Neuronal stem cell (in vitro differentiated cells): ENCODE results near the gene TDP1.
A peak's percentile ranks its signal among the peaks of the same experiment; 100 is the strongest.

Experiments
- DNase-seq: peaks from one replicate; pipeline ENCODE4 v3.0.0-alpha.2; 2013; ENCODE audit warnings: low spot score
- H2AFZ ChIP-seq: one replicate; pipeline ENCODE4 v1.6.1; 2013; ENCODE audit warnings: mild to moderate bottlenecking, low read length, inconsistent platforms
- H2AK5ac ChIP-seq: 2 replicates; pipeline ENCODE4 v1.6.1; 2013; ENCODE audit warnings: low read depth, mild to moderate bottlenecking, inconsistent platforms, low read length, moderate library complexity, mixed read lengths
- H2BK120ac ChIP-seq: 2 replicates; pipeline ENCODE4 v1.6.1; 2013; ENCODE audit warnings: low read depth, mild to moderate bottlenecking, inconsistent platforms, low read length, moderate library complexity, mixed read lengths
- H2BK12ac ChIP-seq: one replicate; pipeline ENCODE4 v1.6.1; 2013; ENCODE audit warnings: low read length, inconsistent platforms
- H2BK15ac ChIP-seq: 2 replicates; pipeline ENCODE4 v1.6.1; 2013; ENCODE audit warnings: mild to moderate bottlenecking, low read length, inconsistent platforms, mixed read lengths
- H2BK5ac ChIP-seq: one replicate; pipeline ENCODE4 v1.6.1; 2013; ENCODE audit warnings: inconsistent platforms, mild to moderate bottlenecking, low read length, moderate library complexity
- H3K14ac ChIP-seq: one replicate; pipeline ENCODE4 v1.6.1; 2013; ENCODE audit warnings: low read length, inconsistent platforms
- H3K18ac ChIP-seq: 2 replicates; pipeline ENCODE4 v1.6.1; 2013; ENCODE audit warnings: low read length, inconsistent platforms
- H3K23ac ChIP-seq: 2 replicates; pipeline ENCODE4 v1.6.1; 2013; ENCODE audit warnings: low read depth, mild to moderate bottlenecking, mixed read lengths, low read length, inconsistent platforms; ENCODE audit not compliant: poor library complexity
- H3K27ac ChIP-seq: replicated peaks from 3 replicates; pipeline ENCODE4 v1.5.1; 2013; ENCODE audit warnings: low read length, inconsistent platforms
- H3K27me3 ChIP-seq, 3 experiments: 2 replicates each; pipeline ENCODE4 v1.6.1; 2013; ENCODE audit warnings: low read length in 3 of 3, mild to moderate bottlenecking in 2 of 3, inconsistent platforms in 1 of 3, low read depth in 1 of 3, mixed read lengths in 1 of 3, moderate library complexity in 1 of 3; ENCODE audit not compliant: control insufficient read depth in 3 of 3, insufficient read depth in 3 of 3
- H3K36me3 ChIP-seq, 2 donors: replicated peaks in 1 of 2; 2 replicates each; pipeline ENCODE4 v1.6.1; 2013; ENCODE audit warnings: low read length in 2 of 2; ENCODE audit not compliant: control insufficient read depth in 2 of 2, insufficient read depth in 2 of 2
- H3K4ac ChIP-seq: 2 replicates; pipeline ENCODE4 v1.6.1; 2013; ENCODE audit warnings: inconsistent platforms, mild to moderate bottlenecking, low read length, moderate library complexity
- H3K4me1 ChIP-seq, 2 donors: 1 replicate in 1 of 2; 2 replicates in 1 of 2; pipeline ENCODE4 v1.6.1; 2013; ENCODE audit warnings: low read length in 2 of 2, low read depth in 1 of 2; ENCODE audit not compliant: control insufficient read depth in 2 of 2, insufficient read depth in 1 of 2
- H3K4me2 ChIP-seq: one replicate; pipeline ENCODE4 v1.6.1; 2013; ENCODE audit warnings: mild to moderate bottlenecking, low read length, inconsistent platforms; ENCODE audit not compliant: insufficient read depth, poor library complexity, severe bottlenecking
- H3K4me3 ChIP-seq, 2 donors: 2 replicates each; pipeline ENCODE4 v1.5.1; 2013; ENCODE audit warnings: low read length in 2 of 2, mild to moderate bottlenecking in 2 of 2, inconsistent platforms in 1 of 2, moderate library complexity in 1 of 2
- H3K79me1 ChIP-seq: one replicate; pipeline ENCODE4 v1.6.1; 2013; ENCODE audit warnings: low read depth, mild to moderate bottlenecking, inconsistent platforms, low read length, moderate library complexity
- H3K9ac ChIP-seq: one replicate; pipeline ENCODE4 v1.6.1; 2013; ENCODE audit warnings: mild to moderate bottlenecking, low read depth, low read length, inconsistent platforms; ENCODE audit not compliant: poor library complexity
- H3K9me3 ChIP-seq, 2 donors: replicated peaks in 1 of 2; 2 replicates each; pipeline versions ENCODE3 to v1.6.1; 2013; ENCODE audit warnings: low read length in 2 of 2, mild to moderate bottlenecking in 2 of 2, inconsistent platforms in 1 of 2, low read depth in 1 of 2, mixed read lengths in 1 of 2, moderate library complexity in 1 of 2; ENCODE audit not compliant: control insufficient read depth in 2 of 2, insufficient read depth in 1 of 2
- H4K8ac ChIP-seq: one replicate; pipeline ENCODE4 v1.6.1; 2013; ENCODE audit warnings: low read depth, mild to moderate bottlenecking, inconsistent platforms, low read length, moderate library complexity
- H4K91ac ChIP-seq: one replicate; pipeline ENCODE4 v1.6.1; 2013; ENCODE audit warnings: low read length, low read depth, mild to moderate bottlenecking, inconsistent platforms; ENCODE audit not compliant: poor library complexity
- WGBS, 2 donors: extraction: QIAGEN DNeasy Blood & Tissue Kit; methylation state at CpG; one replicate each; pipeline ENCODE4 v1.1.7; 2013; ENCODE audit warnings: missing lambda C conversion rate in 2 of 2, mixed read lengths in 1 of 2; ENCODE audit not compliant: insufficient read length in 2 of 2, insufficient replicate concordance in 1 of 2; ENCODE audit errors: extremely low coverage in 2 of 2; 5-methylcytosine and 5-hydroxymethylcytosine counted together

Gene TDP1

DNA sequence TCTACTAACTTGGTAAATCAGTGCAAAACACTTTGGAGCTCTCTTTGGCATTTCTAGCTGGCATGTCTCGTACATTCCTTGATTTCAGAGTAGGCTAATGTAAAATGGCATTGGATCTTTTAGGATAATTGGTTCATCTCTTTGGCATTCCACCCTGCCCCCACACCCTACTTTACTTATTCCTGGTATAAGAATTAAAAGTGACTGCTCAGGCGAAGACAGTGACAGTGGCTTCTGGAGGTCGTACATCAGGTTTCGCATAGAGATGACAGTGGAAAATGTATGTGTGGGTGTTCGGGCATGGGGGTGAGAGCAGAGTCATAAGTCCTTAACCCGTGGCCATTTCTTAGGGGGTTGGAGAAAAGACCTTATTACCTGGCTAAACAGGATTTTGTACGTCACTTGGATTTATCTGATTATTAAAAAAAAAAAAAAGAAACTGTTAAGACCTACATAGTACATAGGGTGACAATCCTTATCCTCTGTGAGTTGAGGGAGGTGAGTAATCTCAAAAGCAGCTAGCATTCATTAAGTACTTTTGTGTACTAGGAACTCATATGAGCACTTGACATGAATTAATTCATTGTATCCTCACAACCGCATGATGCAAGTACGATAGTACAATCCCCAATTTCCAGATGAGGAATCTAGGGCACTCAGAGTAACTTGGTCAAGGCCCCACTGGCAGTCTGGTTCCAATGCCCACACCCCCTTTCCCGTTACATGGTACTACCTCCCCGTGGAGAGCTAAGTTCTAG lies 83.7 kb downstream of the TDP1 start:
- no peak for DNase-seq
- no peak overlapping the region for H2BK15ac ChIP-seq
- WGBS, 2 donors: no CpG with 5 or more reads among the region's 11 CpGs
- no peak overlapping the region for H3K14ac ChIP-seq
- no peak overlapping the region for H2BK120ac ChIP-seq
- H3K4me1 ChIP-seq: peaks cover 0 to 3% of the 10 kb centered on the region in 2 donors
- no peak overlapping the region for H3K9ac ChIP-seq
- no peak overlapping the region for H3K4me3 ChIP-seq
- no peak overlapping the region for H3K27ac ChIP-seq
- H4K91ac ChIP-seq: no peak overlapping the region
- no peak overlapping the region for H2BK5ac ChIP-seq
- no peaks in the 10 kb centered on the region for H3K79me1 ChIP-seq
- H3K36me3 ChIP-seq: peaks cover 2 to 94% of the 10 kb centered on the region in 2 donors
- no peak overlapping the region for H2AFZ ChIP-seq
- no peak overlapping the region for H2AK5ac ChIP-seq
- no peaks in the 10 kb centered on the region for H3K27me3 ChIP-seq
- H3K23ac ChIP-seq: no peak overlapping the region
- no peak overlapping the region for H3K4ac ChIP-seq
- H2BK12ac ChIP-seq: no peak overlapping the region
- H4K8ac ChIP-seq: no peak overlapping the region
- no peaks in the 10 kb centered on the region for H3K9me3 ChIP-seq
- no peak overlapping the region for H3K4me2 ChIP-seq
- H3K18ac ChIP-seq: no peak overlapping the region

DNA sequence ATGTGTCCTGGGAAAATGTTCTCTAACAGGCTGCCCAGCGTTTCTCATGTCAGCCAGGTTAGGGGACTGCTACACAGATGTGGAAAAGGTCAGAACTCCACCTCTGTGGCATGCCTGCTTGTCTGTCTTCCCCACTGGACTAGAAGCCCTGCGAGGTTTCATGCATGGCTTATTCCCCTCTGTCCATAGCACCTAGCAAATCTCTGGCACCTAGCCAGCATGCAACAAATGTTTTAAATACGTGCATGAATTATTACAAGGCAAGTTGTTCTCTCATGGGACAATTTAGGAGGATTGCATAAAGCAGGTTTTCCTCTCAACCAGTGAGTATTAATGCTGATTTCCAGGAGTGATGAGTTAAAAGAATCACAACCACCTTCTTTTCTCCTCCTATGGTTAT lies 84.7 kb downstream of the TDP1 start:
- H2AK5ac ChIP-seq: no peak overlapping the region
- H2BK15ac ChIP-seq: no peak overlapping the region
- H2BK5ac ChIP-seq: no peak overlapping the region
- H3K4me3 ChIP-seq: no peak overlapping the region
- no peaks in the 10 kb centered on the region for H3K9me3 ChIP-seq
- no peak overlapping the region for H3K4ac ChIP-seq
- WGBS, 2 donors: no CpG with 5 or more reads among the region's 3 CpGs
- H4K91ac ChIP-seq: no peak overlapping the region
- no peak overlapping the region for H3K9ac ChIP-seq
- no peak overlapping the region for H2BK120ac ChIP-seq
- no peak overlapping the region for H2BK12ac ChIP-seq
- peaks cover 3 to 94% of the 10 kb centered on the region in 2 donors for H3K36me3 ChIP-seq
- H3K27me3 ChIP-seq: no peaks in the 10 kb centered on the region
- H3K4me2 ChIP-seq: no peak overlapping the region
- no peak overlapping the region for H3K18ac ChIP-seq
- H3K4me1 ChIP-seq: peaks cover 0 to 3% of the 10 kb centered on the region in 2 donors
- no peak overlapping the region for H2AFZ ChIP-seq
- no peak overlapping the region for H3K14ac ChIP-seq
- H3K23ac ChIP-seq: no peak overlapping the region
- H3K79me1 ChIP-seq: no peaks in the 10 kb centered on the region
- H4K8ac ChIP-seq: no peak overlapping the region
- DNase-seq: no peak
- no peak overlapping the region for H3K27ac ChIP-seq

DNA sequence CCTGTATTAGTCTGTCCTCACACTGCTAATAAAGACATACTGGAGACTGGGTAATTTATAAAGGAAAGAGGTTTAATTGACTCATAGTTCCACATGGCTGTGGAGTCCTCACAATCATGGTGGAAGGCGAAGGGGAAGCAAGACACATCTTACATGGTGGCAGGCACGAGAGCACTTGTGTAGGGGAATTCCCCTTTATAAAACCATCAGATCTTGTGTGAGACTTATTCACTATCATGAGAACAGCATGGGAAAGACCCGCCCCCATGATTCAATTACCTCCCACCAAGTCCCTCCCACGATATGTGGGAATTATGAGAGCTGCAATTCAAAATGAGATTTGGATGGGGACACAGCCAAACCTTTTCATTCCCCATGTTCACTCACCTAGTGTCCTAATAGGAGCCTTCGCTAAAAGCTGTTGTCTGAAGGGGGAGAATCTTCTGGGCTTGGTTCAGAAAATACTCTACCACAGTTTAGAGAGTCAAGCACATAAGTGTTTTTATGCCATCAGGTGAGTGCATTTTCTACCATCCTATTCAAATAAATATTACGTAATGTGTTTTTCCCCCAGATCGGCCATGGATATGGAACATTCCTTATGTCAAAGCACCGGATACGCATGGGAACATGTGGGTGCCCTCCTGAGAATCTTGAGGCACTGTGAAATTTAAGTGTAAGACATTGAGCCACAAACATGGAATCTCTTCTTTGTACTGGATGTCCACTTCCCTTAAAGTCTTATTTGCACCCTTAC lies 86.9 kb downstream of the TDP1 start:
- Histone ChIP-seq H3K4me1 (peaks cover 0 to 3% of the 10 kb centered on the region in 2 donors), H3K23ac (no peak overlapping the region), H2BK5ac (no peak overlapping the region), H3K79me1 (no peaks in the 10 kb centered on the region), H3K4ac (no peak overlapping the region), H2AK5ac (no peak overlapping the region), H3K18ac (no peak overlapping the region), H4K8ac (no peak overlapping the region), H3K4me2 (no peak overlapping the region), H3K36me3 (peaks cover 3 to 77% of the 10 kb centered on the region in 2 donors), H2BK120ac (no peak overlapping the region), H3K4me3 (no peak overlapping the region), H3K9me3 (no peaks in the 10 kb centered on the region), H3K27me3 (no peaks in the 10 kb centered on the region), H2AFZ (no peak overlapping the region), H3K27ac (no peak overlapping the region), H4K91ac (peak overlapping the region; percentile 31), H3K14ac (no peak overlapping the region), H2BK15ac (no peak overlapping the region), H2BK12ac (no peak overlapping the region), H3K9ac (no peak overlapping the region)
- DNase-seq: no peak
- no CpG with 5 or more reads among the region's 9 CpGs for WGBS, 2 donors

DNA sequence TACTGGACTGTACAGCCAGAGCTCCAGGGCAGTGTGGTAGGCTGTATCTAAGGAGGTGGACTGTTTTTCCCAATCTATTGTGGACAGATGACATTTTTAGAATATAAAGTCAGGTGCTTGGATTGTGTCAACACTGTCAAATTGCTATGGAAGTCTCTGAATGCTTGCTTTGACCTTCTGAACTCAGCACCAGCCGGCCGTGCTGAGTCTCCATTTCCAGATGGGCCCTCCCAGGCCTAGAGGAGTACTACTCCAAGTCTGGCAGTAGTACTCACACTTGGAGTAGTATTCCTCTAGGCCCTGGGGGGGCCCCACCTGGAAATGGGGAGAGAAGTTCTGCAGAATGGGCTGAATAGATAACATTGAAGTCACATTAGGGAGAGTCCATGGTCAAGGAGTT lies 89.9 kb downstream of the TDP1 start:
- no CpG with 5 or more reads among the region's 2 CpGs for WGBS, 2 donors
- Histone ChIP-seq H3K36me3 (peaks cover 3 to 50% of the 10 kb centered on the region in 2 donors), H3K4me1 (peaks cover 0 to 5% of the 10 kb centered on the region in 2 donors), H2BK15ac (no peak overlapping the region), H3K4me3 (no peak overlapping the region), H3K9ac (no peak overlapping the region), H4K8ac (no peak overlapping the region), H2BK12ac (no peak overlapping the region), H3K4ac (no peak overlapping the region), H3K79me1 (no peaks in the 10 kb centered on the region), H3K18ac (no peak overlapping the region), H4K91ac (no peak overlapping the region), H3K4me2 (no peak overlapping the region), H2BK120ac (no peak overlapping the region), H3K14ac (no peak overlapping the region), H3K27me3 (no peaks in the 10 kb centered on the region), H2BK5ac (no peak overlapping the region), H3K9me3 (no peaks in the 10 kb centered on the region), H3K23ac (no peak overlapping the region), H2AFZ (no peak overlapping the region), H2AK5ac (no peak overlapping the region), H3K27ac (no peak overlapping the region)
- DNase-seq: no peak
